Fibroblast of skin of back (primary cell): Measurements from ENCODE around the gene TXLNA. TPM values are rescaled to one million over a fixed set of nuclear protein-coding genes. Genes with fewer than 3 reads are reported as not detected.
"Not testable (repeated sequence)": the region's sequence is repeated elsewhere in the genome, so short reads cannot be mapped to it uniquely, and the experiment has no call there.

Experiments used
- DNase-seq: peaks from one replicate; pipeline ENCODE4 v3.0.0-alpha.2; 2013
- polyA plus RNA-seq, 2 experiments: library from polyadenylated mRNA; unstranded; fragments of 120-200 nt; gene quantifications; one replicate each; pipeline ENCODE4 v1.2.1, GENCODE V29; 2013; ENCODE audit not compliant: insufficient read length in 2 of 2

Gene TXLNA
- polyA plus RNA-seq (2013, experiment 1 of 2; ENCODE audit: insufficient read length), result 48.8 TPM
- polyA plus RNA-seq (2013, experiment 2 of 2; ENCODE audit: insufficient read length), result 34.6 TPM

GRCh38 chr1:32179443-32180185 lies at the start of gene TXLNA:
TXLNA (plus strand) TSS chr1:32179675; CDS start chr1:32180346, 671 bp downstream.
- peak; percentile 91 for DNase-seq

- not testable (repeated sequence) for DNase-seq
Measured at GRCh38 chr1:32133950-32134280, 45.6 kb upstream of the TXLNA start.

- no peak for DNase-seq
Measured at GRCh38 chr1:32137111-32137510, 42.4 kb upstream of the TXLNA start.

DNA sequence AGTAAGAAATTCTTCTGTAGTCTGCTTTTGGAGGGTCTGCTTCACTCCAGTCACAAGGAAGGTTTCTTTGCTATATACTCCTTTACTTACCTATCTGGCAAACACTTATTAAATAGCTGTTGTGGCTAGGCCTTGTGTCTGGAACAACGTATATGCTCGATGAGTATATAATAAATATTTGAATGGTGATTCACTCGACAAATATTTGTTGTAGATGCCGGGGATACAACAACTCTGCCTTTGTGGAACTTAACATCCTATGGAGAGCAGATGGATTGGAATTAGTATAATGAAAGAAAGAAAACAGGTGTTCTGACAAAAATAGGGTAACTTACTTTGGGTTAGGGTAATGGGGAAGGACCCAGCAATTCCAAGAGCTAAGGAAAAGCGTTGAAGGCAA lies 40.5 kb upstream of the TXLNA start:
- peak; percentile 61 for DNase-seq

- DNase-seq, result peak; percentile 86
Measured at GRCh38 chr1:32142446-32143301, 36.8 kb upstream of the TXLNA start.

- not testable (repeated sequence) for DNase-seq
Measured at GRCh38 chr1:32143302-32143695, 36.2 kb upstream of the TXLNA start.

DNA sequence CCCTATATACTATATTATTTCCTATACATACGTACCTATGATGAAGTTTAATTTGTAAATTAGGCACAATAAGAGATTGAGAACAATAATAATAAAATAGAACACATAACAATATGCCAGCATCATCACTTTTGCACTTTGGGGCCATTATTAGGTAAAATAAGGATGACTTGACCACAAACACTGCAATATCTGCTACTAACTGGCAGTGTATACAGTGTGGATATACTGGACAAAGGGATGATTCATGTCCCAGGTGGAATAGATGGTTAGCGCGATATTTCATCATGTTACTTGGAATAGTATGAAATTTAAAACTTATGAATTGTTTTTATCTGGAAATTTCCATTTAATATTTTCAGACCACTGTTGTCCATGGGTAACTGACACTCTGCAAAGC lies 35.4 kb upstream of the TXLNA start:
- no peak for DNase-seq

GRCh38 chr1:32147799-32148198 lies 31.7 kb upstream of the TXLNA start:
- DNase-seq, result not testable (repeated sequence)

DNA sequence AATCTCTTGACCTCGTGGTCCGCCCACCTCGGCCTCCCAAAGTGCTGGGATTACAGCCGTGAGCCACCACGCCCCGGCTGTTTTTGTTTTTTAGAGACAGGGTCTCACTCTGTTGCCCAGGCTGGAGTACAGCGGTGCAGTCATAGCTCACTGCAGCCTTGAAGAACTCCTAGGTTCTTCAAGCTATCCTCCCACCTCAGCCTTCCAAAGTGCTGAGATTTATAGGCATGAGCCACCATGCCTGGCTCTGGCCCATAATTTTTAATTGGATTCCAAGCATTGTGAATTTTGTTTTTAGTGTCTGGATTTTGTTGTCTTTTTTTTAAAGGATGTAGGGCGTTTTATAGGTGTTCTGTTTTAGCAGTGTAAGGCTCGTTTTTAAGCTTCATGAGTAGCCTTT lies 28.6 kb upstream of the TXLNA start:
- peak; percentile 9 for DNase-seq

GRCh38 chr1:32151319-32151787 lies 28.1 kb upstream of the TXLNA start:
- peak; percentile 78 for DNase-seq

GRCh38 chr1:32159189-32159588 lies 20.3 kb upstream of the TXLNA start:
- DNase-seq, result no peak

GRCh38 chr1:32163405-32163804 lies 16.1 kb upstream of the TXLNA start:
- DNase-seq, result no peak

DNA sequence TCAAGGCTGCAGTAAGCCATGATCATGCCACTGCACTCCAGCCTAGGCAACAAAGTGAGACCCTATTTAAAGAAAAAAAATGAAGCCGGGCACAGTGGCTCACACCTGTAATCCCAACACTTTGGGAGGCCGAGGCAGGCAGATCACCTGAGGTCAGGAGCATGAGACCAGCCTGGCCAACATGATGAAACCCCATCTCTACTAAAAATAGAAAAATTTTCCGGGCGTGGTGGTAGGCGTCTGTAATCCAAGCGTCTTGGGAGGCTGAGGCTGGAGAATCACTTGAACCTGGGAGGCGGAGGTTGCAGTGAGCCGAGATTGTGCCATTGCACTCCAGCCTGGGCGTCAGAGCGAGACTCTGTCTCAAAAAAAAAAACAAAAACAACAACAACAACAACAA lies 13.8 kb upstream of the TXLNA start:
- not testable (repeated sequence) for DNase-seq

DNA sequence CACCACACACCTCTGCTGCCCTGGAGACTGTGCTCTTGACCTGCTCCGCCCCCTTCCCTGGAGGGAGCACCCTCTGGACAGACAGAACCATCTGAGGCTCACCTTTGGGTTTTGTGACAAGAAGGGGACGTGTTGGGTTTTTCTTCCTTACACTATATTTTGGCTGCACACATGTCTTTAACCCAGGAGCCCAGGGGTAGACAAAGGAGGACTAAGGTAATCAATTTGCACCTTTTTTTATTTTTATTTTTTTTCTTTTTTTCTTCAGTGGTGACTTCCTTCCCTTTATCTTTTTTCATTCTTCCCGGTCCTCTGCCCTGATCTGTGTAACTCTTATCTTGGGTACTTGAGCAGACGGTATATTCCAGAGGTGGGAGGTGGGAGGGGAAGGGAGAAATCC lies 8.5 kb upstream of the TXLNA start:
- no peak for DNase-seq

- no peak for DNase-seq
Measured at GRCh38 chr1:32172621-32173245, 6.7 kb upstream of the TXLNA start.

DNA sequence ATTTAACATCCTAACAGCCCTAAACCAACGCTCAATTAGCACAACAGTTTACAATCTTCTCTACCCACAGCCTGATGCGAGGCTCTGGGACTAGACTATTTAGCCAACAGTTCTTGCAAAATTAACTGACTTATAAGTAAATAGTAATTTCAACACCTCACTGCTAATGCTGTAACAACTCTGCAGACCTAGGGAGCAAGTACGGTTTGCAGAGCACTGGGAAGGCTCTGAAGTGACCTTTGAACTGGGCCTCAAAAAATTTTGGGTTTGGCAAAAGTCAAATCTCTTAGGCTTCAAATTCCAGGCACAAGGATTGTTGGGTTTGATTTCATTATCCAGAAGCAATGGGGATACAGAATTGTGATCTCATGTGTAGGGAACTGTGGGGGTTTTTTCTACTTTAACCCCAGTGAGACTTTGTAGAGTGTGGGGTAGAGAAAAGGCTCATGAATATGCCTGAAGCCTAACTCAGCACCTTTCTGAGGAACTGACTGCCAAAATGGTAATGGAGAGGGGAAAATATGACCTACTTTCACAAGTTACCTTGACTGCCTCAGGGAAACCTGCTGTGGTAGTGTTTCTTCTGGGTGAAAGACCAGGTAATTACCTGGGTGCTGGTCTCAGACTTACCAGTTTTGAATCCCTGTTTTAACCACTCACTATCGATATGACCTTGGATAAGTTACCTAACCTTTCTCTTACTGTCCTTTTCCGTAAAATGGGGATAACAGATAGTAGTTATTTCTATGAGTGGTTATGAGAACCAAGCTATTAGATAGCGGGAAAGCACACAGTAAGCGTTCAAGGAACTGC lies 889 bp upstream of the TXLNA start:
- no peak for DNase-seq

- no peak for DNase-seq
Measured at GRCh38 chr1:32179193-32179442, 357 bp upstream of the TXLNA start.

DNA sequence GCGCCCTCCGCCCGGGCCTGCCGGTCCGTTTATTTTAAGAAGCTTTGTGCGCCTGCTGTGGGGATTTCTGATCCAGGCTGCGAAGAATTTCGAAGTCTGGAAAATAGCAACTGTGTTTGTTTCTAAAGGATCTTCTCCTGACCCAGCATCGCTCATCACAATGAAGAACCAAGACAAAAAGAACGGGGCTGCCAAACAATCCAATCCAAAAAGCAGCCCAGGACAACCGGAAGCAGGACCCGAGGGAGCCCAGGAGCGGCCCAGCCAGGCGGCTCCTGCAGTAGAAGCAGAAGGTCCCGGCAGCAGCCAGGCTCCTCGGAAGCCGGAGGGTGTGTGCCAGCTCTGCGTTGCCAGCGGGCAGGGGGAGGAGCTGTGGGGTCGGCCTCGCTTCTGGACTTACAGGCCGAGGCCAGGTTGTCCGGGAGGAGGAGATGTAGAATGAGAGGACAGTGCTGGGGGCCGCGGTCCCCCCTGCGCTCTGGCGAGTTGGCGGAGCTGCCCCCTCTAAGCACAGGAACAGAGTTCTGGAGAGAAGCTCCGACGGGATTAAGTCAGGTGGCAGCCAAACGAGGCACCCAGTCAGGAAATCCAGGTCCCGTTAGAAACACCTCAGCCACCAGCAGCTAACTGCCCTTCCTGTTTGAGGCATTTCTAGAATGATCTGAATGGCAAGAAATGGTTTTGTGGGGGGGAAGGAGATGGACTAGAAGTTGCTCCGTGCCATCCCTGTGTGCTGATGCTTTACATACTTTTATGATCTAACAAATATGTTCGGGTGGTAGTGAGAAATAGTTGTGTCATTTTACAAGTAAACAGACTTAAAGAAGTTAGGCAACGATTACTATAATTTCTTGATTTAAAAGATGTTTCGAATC lies 948 bp downstream of the TXLNA start:
- peak; percentile 58 for DNase-seq

- no peak for DNase-seq
Measured at GRCh38 chr1:32181065-32181464, 1.6 kb downstream of the TXLNA start.

DNA sequence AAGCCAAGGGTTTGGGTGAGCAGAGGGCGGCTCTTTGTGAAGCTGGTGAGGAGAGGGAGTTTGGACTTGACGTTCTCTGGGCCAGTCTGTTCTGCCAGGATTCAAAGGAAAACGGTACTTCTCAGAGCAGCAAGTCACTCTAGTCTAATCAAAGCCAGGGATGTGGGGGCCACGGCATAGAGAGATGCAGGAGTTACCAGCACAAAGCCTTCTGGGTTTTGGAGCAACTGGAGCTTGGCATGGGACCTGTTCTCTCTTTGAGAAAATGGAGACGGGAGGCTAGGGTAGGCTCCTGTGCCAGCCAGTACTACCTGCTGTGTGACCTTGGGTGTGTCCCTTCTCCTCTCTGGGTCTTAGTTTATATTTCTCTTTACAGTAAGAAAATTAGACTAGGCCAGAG lies 2.1 kb downstream of the TXLNA start:
- no peak for DNase-seq

- no peak for DNase-seq
Measured at GRCh38 chr1:32182060-32182459, 2.6 kb downstream of the TXLNA start.

DNA sequence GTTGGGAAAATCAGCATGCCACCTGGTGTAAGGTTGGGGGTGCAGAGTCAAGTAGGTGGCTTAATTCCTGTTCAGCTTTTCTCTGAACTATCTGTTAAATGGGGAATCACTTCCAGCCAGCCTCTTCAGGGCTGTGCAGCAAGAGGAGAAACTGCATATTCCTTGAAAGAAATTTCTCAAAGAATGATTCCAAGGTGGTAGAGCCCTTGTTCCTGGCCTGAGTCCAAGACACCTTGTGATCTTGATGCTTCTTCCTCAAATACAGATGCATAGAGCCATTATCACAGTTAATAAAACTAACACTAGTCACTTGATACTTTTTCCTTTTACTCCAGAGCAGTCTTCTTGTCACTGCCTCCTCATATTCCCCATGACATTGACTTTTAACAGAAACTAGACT lies 5.2 kb downstream of the TXLNA start:
- DNase-seq, result no peak
